Stimulated activated CD8-positive, alpha-beta memory T cell treated with anti-CD3 and anti-CD28 coated beads, Interleukin-4, amount 100 ng/mL, for 48 hours (primary cell): ENCODE data around the gene TRPM7.
"Not testable (repeated sequence)": the region's sequence is repeated elsewhere in the genome, so short reads cannot be mapped to it uniquely, and the experiment has no call there.

Experiments used
- DNase-seq: peaks from one replicate; pipeline ENCODE4 v3.0.0-alpha.2; 2020

Gene TRPM7

DNA sequence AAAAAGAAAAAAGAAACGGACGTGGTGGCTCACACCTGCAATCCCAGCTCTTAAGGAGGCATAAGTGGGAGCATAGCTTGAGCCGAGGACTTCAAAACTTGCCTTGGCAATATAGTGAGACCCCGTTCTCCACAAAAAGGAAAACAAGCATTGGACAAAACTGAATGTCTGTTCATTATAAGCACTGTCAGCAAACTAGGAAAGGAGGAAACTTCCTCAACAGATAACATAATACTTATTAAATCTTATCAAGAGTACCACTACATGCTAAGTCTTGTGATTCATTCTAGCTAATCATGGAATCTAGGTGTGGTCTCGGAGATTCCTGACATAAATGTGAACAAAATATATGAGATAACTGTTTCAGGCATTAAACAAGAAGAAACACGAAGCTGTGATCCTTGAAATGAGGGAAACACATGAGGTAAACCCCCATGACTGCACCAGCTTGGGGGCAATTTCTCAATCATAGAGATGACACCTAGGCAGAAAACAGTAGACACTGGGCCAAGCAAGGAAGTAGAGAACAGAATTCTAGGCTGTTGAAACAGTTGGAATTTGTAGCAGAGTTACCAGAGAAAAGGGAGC is 33.3 kb downstream of the TRPM7 start:
- no peak for DNase-seq

DNA sequence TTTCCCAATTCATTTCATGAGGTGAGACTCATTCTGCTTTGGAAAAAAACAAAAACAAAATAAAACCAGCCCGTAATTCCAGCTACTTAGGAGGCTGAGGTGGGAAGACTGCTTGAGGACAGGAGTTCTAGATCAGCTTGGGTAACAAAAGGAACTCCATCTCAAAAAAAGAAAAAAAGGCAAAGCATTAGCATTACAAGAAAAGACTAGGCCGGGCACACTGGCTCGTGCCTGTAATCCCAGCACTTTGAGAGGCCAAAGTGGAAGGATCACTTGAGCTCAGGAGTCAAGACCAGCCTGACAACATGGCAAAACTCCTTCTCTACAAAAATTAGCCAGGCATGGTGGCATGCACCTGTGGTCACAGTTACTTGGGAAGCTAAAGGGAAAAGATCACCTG is 33.9 kb downstream of the TRPM7 start:
- DNase-seq: no peak

DNA sequence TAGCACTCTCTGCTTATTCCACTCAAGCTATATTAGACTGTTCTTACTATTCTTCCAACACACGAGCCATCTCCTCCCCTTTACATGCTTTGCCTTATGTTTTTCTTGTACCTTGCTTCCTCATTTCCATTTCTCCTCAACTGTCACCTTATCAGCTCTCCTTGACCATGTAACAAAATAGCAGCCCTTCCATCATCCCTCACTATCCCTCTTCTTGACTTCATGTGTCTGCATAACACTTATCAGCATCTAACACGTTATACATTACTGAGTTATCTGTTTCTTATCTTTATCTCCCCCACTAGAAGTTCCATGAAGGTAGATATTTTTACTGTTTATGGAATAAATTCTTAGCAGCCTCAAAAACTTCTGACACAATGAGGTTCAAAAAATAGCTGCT is 45.3 kb downstream of the TRPM7 start:
- DNase-seq: no peak

DNA sequence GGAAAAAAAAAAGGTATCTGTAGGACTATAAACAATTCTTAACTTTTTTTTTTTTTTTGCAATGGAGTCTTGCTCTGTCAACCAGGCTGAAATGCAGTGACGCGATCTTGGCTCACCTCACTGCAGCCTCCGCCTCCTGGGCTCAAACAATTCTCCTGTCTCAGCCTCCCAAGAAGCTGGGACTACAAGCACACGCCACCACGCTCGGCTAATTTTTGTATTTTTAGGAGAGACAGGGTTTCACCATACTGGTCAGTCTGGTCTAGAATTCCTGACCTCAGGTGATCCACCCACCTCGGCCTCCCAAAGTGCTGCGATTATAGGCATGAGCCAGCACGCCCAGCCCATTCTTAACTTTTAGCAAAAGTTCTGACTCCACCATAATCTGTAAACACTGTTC is 50.5 kb downstream of the TRPM7 start:
- no peak for DNase-seq

GRCh38 chr15:50633653-50634052 is 52.9 kb downstream of the TRPM7 start:
- DNase-seq: no peak

DNA sequence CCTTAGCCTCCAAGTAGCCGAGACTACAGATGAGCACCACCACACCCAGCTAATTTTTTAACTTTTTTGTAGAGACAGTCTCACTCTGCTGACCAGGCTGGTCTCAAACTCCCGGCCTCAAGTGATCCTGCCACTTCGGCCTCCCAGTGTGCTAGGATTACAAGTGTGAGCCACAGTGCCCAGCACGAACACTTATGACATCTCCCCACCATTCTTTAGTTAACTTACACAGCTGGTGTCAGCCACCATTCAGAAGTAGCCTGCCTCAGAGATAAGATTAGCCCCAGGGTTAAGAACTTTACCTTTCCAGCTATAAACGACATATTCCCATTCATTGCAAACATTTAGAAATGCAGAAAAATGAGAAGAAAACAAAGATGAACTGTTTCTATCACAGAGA is 58.2 kb downstream of the TRPM7 start:
- no peak for DNase-seq

GRCh38 chr15:50627351-50628055 is 59.1 kb downstream of the TRPM7 start:
- DNase-seq: no peak

DNA sequence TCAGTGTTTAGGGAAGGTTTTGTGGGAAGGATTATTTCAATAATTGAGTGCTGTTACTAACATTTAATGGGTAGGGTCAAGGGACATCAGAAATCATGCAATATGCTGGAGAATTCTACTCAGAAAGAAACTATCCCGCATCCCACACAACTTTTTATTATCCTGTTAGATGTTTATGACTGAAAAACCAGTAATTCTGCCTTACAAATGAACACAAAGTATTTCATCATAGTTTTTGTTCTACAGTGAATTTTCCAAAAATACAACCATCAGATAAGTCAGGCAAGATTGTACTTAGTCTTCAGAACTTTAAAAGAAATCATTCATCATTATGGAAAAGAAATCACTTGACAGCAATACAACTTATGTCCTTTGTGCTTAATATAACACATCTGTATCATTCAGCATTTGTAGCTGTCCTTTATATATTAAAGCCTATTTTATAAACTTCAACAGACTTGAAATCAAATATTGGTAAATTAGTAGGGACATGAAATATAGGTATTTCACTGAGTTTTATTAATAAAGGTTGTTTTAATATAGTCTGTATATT is 61.9 kb downstream of the TRPM7 start:
- DNase-seq: no peak

- DNase-seq: not testable (repeated sequence)
Observed at GRCh38 chr15:50622361-50622943, 64.1 kb downstream of the TRPM7 start.

- not testable (repeated sequence) for DNase-seq
Observed at GRCh38 chr15:50616960-50617359, 69.6 kb downstream of the TRPM7 start.

DNA sequence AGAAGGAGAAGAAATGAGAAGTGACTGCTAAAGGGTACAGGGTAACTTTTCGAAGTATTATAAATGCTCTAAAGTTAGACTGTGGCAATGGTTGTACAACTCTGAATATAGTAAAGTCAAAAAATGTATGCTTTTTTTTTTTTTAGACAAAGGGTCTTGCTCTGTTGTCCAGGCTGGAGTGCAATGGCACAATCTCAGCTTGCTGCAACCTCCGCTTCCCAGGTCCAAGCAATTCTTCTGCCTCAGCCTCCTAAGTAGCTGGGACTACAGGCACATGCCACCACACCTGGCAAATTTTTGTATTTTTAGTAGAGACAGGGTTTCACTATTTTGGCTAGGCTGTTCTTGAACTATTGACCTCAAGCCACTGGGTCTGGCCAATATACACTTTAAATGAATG is 70.0 kb downstream of the TRPM7 start:
- not testable (repeated sequence) for DNase-seq

- no peak for DNase-seq
Observed at GRCh38 chr15:50613600-50613999, 73.0 kb downstream of the TRPM7 start.

DNA sequence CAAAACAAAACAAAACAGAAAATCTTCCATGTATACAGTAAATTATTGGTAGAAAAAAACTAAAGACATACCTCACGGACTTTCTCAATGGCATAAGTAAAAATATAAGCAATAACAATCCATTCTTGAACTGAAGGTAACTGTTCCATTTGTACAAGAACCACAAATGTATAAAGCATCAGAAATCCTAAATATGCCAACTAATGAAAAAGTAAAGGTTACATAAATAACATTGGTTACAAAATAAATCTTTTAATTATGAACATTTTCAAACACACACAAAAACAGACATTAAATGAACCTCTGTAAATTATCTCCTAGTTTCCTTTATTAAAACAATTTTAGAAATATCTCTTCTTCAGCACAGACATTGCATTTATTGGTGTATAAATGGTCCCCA is 79.5 kb downstream of the TRPM7 start:
- no peak for DNase-seq

DNA sequence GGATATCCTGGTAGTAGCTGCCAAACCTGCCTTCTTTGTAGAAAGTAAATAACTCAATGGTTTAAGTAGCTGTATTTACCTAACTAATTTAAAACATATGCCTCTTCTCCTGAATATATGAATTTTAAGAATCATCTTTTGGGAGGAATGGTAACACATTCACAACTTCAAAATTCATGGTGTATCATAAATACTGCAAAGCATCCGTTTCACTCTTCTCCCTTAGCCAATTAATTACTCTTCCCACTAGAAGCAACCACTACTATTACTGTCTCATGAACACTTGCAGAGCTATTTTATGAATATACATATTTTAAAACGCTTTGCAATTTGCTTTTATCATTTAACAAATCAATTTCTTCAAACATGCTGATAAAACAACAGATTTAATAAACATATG is 81.1 kb downstream of the TRPM7 start:
- DNase-seq: no peak

DNA sequence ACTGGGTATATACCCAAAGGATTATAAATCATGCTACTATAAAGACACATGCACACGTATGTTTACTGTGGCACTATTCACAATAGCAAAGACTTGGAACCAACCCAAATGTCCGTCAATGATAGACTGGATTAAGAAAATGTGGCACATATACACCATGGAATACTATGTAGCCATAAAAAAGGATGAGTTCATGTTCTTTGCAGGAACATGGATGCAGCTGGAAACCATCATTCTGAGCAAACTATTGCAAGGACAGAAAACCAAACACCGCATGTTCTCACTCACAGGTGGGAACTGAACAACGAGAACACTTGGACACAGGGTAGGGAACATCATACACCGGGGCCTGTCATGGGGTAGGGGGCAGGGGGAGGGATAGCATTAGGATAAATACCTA is 84.6 kb downstream of the TRPM7 start:
- not testable (repeated sequence) for DNase-seq

DNA sequence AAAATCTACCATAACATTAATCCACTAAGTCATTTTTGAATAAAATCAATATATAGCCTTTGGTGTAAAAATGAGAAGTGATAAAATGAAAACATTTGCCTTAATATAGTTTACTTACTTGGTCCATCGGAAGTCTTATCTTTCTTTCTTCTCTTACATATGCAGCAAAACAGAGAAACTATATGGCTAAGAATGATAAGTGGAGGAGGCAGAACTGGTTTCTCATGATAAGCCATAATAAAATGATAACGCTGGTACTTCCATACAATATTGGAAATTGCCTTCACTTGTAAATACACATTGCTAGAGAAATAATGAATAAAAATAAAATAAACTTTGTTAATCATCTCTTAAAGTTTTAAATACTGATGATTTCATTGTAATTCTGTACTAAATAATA is 92.3 kb downstream of the TRPM7 start:
- DNase-seq: no peak

DNA sequence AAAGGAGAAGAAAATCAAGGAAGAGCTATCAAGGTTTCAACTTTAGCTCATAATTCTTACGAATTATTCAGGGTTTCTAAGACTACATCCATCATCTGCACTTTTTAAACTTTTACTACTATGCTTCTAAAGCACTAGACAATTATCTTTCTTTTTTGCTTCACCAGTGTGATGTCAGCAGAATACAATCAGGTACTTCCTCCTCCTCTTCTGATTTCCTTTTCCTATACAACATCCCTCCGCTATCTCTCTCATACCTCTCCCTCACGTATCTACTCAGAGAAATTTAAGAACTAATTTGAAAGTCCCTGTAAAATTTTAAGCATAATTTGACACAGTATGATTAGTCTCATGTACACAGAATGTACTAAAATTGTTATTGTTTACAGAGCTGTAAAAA is 92.8 kb downstream of the TRPM7 start:
- no peak for DNase-seq

DNA sequence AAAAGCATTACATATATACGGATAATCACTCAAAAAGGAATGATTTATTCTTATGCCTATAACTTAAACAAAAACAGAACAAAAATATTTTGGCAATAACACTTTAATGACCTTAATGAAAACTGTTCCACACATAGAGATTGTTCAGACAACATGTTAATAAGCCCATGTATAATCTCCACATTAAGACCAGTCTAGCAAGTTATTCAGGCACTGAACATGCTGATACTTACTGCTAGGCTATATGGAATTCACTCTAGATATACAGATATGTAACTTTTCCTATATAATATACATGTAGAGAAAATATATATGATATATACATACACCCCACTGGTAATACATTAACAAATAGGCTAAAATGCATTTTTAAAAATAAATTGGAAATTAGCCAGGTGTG is 96.3 kb downstream of the TRPM7 start:
- no peak for DNase-seq

GRCh38 chr15:50577492-50577891 is 109.1 kb downstream of the TRPM7 start:
- DNase-seq: no peak

DNA sequence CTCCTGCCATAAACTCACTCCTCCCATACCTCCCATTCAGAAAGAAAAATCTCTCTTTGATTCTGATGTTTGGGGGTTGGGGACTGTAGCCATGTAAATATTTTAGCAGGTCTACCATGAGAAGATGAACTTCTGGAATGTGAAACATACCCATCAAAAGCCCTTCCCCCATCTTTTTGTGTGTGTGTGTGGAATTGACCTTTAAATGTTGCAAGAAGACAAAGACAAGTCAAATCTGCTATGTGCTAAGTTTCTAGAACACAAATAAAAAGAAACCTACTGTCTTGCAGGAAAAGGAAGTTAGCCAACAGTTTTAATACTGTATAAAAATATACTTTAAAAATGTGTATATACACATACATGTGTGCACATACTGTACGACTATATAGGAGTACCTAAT is 110.4 kb downstream of the TRPM7 start:
- DNase-seq: no peak

GRCh38 chr15:50573842-50574241 is 112.8 kb downstream of the TRPM7 start:
- not testable (repeated sequence) for DNase-seq

- DNase-seq: no peak
Observed at GRCh38 chr15:50563756-50564155, 122.8 kb downstream of the TRPM7 start.

GRCh38 chr15:50562735-50563640 is 123.6 kb downstream of the TRPM7 start:
- DNase-seq: no peak
